H9 (cell line): ENCODE measurements around the gene RNF227. TPM values are rescaled to one million over a fixed set of nuclear protein-coding genes. Genes with fewer than 3 reads are reported as not detected.

Experiments
- DNase-seq: peaks from one replicate; pipeline ENCODE4 v3.0.0-alpha.2; 2017
- H2AFZ ChIP-seq: one replicate; pipeline ENCODE4 v1.6.1; 2013; ENCODE audit warnings: mild to moderate bottlenecking, low read length, control low read depth, moderate library complexity
- H2AK5ac ChIP-seq: 2 replicates; pipeline ENCODE4 v1.6.1; 2013; ENCODE audit warnings: low read length, control low read depth, mixed read lengths; ENCODE audit not compliant: insufficient read length
- H2BK120ac ChIP-seq: one replicate; pipeline ENCODE4 v1.6.1; 2013; ENCODE audit warnings: low read depth, mild to moderate bottlenecking, low read length, control low read depth, inconsistent platforms; ENCODE audit not compliant: poor library complexity, severe bottlenecking
- H2BK12ac ChIP-seq: 2 replicates; pipeline ENCODE4 v1.6.1; 2013; ENCODE audit warnings: low read length, control low read depth, mixed read lengths, low read depth; ENCODE audit not compliant: insufficient read length
- H2BK15ac ChIP-seq: 2 replicates; pipeline ENCODE4 v1.6.1; 2013; ENCODE audit warnings: low read depth, low read length, control low read depth
- H2BK20ac ChIP-seq: one replicate; pipeline ENCODE4 v1.6.1; 2013; ENCODE audit warnings: low read depth, mild to moderate bottlenecking, low read length, control low read depth, inconsistent platforms; ENCODE audit not compliant: poor library complexity, severe bottlenecking
- H2BK5ac ChIP-seq: 2 replicates; pipeline ENCODE4 v1.6.1; 2013; ENCODE audit warnings: low read length, control low read depth, mixed read lengths; ENCODE audit not compliant: insufficient read length
- H3K14ac ChIP-seq: 2 replicates; pipeline ENCODE4 v1.6.1; 2013; ENCODE audit warnings: low read length, control low read depth; ENCODE audit not compliant: insufficient read depth
- H3K18ac ChIP-seq: 2 replicates; pipeline ENCODE4 v1.6.1; 2013; ENCODE audit warnings: low read depth, mild to moderate bottlenecking, mixed read lengths, low read length, control low read depth; ENCODE audit not compliant: insufficient read length
- H3K23ac ChIP-seq: 2 replicates; pipeline ENCODE4 v1.6.1; 2013; ENCODE audit warnings: low read length, control low read depth, mixed read lengths, low read depth; ENCODE audit not compliant: insufficient read length
- H3K23me2 ChIP-seq: 2 replicates; pipeline ENCODE4 v1.6.1; 2013; ENCODE audit warnings: low read depth, mild to moderate bottlenecking, mixed read lengths, low read length, control low read depth; ENCODE audit not compliant: insufficient read length, poor library complexity, severe bottlenecking
- H3K27ac ChIP-seq: 2 replicates; pipeline ENCODE4 v1.5.1; 2013; ENCODE audit warnings: low read length, control low read depth, mixed read lengths, low read depth; ENCODE audit not compliant: insufficient read length
- H3K27me3 ChIP-seq: 2 replicates; pipeline ENCODE4 v1.6.1; 2013; ENCODE audit warnings: low read length, control low read depth, inconsistent platforms; ENCODE audit not compliant: insufficient read depth
- H3K4ac ChIP-seq: 2 replicates; pipeline ENCODE4 v1.6.1; 2013; ENCODE audit warnings: low read depth, mild to moderate bottlenecking, control low read depth, inconsistent platforms, low read length, moderate library complexity
- H3K4me1 ChIP-seq: 2 replicates; pipeline ENCODE4 v1.6.1; 2013; ENCODE audit warnings: low read length, control low read depth, inconsistent platforms; ENCODE audit not compliant: insufficient read depth
- H3K4me2 ChIP-seq: 2 replicates; pipeline ENCODE4 v1.6.1; 2013; ENCODE audit warnings: low read length, control low read depth, mixed read lengths; ENCODE audit not compliant: insufficient read length, insufficient read depth
- H3K56ac ChIP-seq: 2 replicates; pipeline ENCODE4 v1.6.1; 2013; ENCODE audit warnings: low read depth, mild to moderate bottlenecking, mixed read lengths, low read length, control low read depth; ENCODE audit not compliant: insufficient read length
- H3K79me1 ChIP-seq: 2 replicates; pipeline ENCODE4 v1.6.1; 2013; ENCODE audit warnings: low read depth, mild to moderate bottlenecking, moderate library complexity, low read length, control low read depth, inconsistent platforms; ENCODE audit not compliant: insufficient read depth, poor library complexity, severe bottlenecking
- H3K79me2 ChIP-seq: 2 replicates; pipeline ENCODE4 v1.6.1; 2013; ENCODE audit warnings: low read length, control low read depth, inconsistent platforms; ENCODE audit not compliant: insufficient read depth
- H3K9ac ChIP-seq: 2 replicates; pipeline ENCODE4 v1.6.1; 2013; ENCODE audit warnings: low read length, control low read depth, mixed read lengths; ENCODE audit not compliant: insufficient read length; ENCODE audit errors: extremely low read depth
- H3K9me3 ChIP-seq: one replicate; pipeline ENCODE4 v1.6.1; 2013; ENCODE audit warnings: low read depth, low read length, inconsistent platforms; ENCODE audit not compliant: control insufficient read depth
- H3T11ph ChIP-seq: one replicate; pipeline ENCODE4 v1.6.1; 2013; ENCODE audit warnings: mild to moderate bottlenecking, low read length, control low read depth, inconsistent platforms
- H4K20me1 ChIP-seq: one replicate; pipeline ENCODE4 v1.6.1; 2013; ENCODE audit not compliant: control insufficient read depth, insufficient read length, insufficient read depth
- H4K5ac ChIP-seq: 2 replicates; pipeline ENCODE4 v1.6.1; 2013; ENCODE audit warnings: low read depth, mild to moderate bottlenecking, mixed read lengths, low read length, control low read depth; ENCODE audit not compliant: insufficient read length
- H4K8ac ChIP-seq: replicated peaks from 2 replicates; pipeline ENCODE4 v1.6.1; 2013; ENCODE audit warnings: low read length, control low read depth, mixed read lengths, low read depth; ENCODE audit not compliant: insufficient read length
- H4K91ac ChIP-seq: 2 replicates; pipeline ENCODE4 v1.6.1; 2013; ENCODE audit warnings: low read depth, mild to moderate bottlenecking, moderate library complexity, mixed read lengths, low read length, control low read depth; ENCODE audit not compliant: insufficient read length
- H3K27ac Mint-ChIP-seq, 3 experiments: 2 replicates in 2 of 3; 3 replicates in 1 of 3; pipeline ENCODE4 v1.8.0; 2020 to 2021; ENCODE audit warnings: mixed read lengths in 3 of 3, mild to moderate bottlenecking in 1 of 3, moderate library complexity in 1 of 3
- H3K27me3 Mint-ChIP-seq: 2 replicates; pipeline ENCODE4 v1.8.0; 2021; ENCODE audit warnings: low read depth, mild to moderate bottlenecking, moderate library complexity, mixed read lengths
- H3K36me3 Mint-ChIP-seq, 3 experiments: 2 replicates in 2 of 3; 3 replicates in 1 of 3; pipeline ENCODE4 v1.8.0; 2020 to 2021; ENCODE audit warnings: low read depth in 3 of 3, mixed read lengths in 3 of 3; ENCODE audit not compliant: insufficient read depth in 1 of 3
- H3K4me1 Mint-ChIP-seq, 2 experiments: 2 replicates each; pipeline ENCODE4 v1.8.0; 2020; ENCODE audit warnings: mixed read lengths in 2 of 2
- H3K4me3 Mint-ChIP-seq, 2 experiments: 2 replicates in 1 of 2; 3 replicates in 1 of 2; pipeline ENCODE4 v1.8.0; 2020 to 2021; ENCODE audit warnings: mild to moderate bottlenecking in 2 of 2, mixed read lengths in 2 of 2, moderate library complexity in 1 of 2
- H3K9me3 Mint-ChIP-seq, 2 experiments: 2 replicates in 1 of 2; 3 replicates in 1 of 2; pipeline ENCODE4 v1.8.0; 2020; ENCODE audit warnings: mild to moderate bottlenecking in 2 of 2, mixed read lengths in 2 of 2, moderate library complexity in 1 of 2
- WGBS: extraction: QIAGEN DNeasy Blood & Tissue Kit; methylation state at CpG from one replicate; pipeline ENCODE4 v1.1.7; 2013; ENCODE audit warnings: missing lambda C conversion rate, low lambda C conversion rate, mixed read lengths; ENCODE audit not compliant: insufficient read length; ENCODE audit errors: extremely low coverage; 5-methylcytosine and 5-hydroxymethylcytosine counted together
- total RNA-seq: library from RNA; stranded (reverse); gene quantifications from 2 replicates; pipeline ENCODE4 v1.2.1, GENCODE V29; 2021
- TF ChIP-seq, protein P1 (sequence below): fragments of 200-600 bp; sonication (generic); conservative IDR thresholded peaks from 3 replicates; pipeline ENCODE4 v1.8.0; 2021; ENCODE audit warnings: antibody characterized with exemption, mild to moderate bottlenecking

The RNF227 gene
- total RNA-seq, 1 experiment from 2014 or later, result 1.9 TPM

DNA sequence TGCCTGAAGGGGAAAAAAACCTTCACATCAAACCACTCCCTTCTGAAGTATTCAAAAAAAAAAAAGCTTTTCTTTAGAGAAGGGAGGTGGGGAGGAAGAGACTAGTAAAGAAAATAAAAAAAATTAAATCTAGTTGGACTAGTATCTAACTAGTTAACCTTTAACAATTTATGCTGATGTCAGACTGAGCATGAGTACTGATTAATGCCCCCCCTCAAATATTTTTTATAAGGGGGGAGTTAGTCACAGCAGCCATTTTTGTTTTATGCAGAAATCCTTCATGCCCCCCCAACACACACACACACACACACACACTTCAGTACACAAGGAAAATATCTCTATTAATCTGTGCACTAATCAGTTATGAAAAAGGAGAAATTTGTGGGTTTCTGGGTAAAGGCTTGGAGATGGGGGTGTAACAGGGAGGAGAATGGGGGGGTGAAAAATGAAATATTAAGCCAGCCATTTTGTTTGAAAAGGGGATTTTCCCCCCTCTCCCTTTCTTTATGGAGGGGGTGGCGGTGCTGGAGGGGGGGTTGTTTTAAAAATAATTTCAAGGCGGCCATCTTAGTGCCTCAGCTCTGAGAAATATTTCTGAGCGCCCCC is 32.2 kb downstream of the RNF227 start:
- H4K5ac ChIP-seq, result no peak overlapping the region
- H4K8ac ChIP-seq, result no peak overlapping the region
- H3K18ac ChIP-seq, result no peak overlapping the region
- Mint-ChIP-seq H3K4me3 (peak overlapping the region; percentile 60 to 75), H3K27me3 (no peaks in the 10 kb centered on the region; the same call in none of the 2 replicates), H3K36me3 (peaks cover 0 to 4% (median 0%) of the 10 kb centered on the region in 3 experiments; a peak in 1 of 7 replicates), H3K4me1 (peaks cover 0 to 3% of the 10 kb centered on the region in 2 experiments; a peak in 3 of 4 replicates), H3K9me3 (no peaks in the 10 kb centered on the region), H3K27ac (peak overlapping the region in 1 of 3 experiments; percentile 55; a peak in 1 of 7 replicates)
- WGBS, result no CpG with 5 or more reads among the region's 3 CpGs
- H3K79me1 ChIP-seq, result no peaks in the 10 kb centered on the region
- no peak overlapping the region for H3K4ac ChIP-seq
- H4K91ac ChIP-seq, result no peak overlapping the region
- no peak overlapping the region for H3K27ac ChIP-seq
- no peaks in the 10 kb centered on the region for H3K9me3 ChIP-seq
- no peak overlapping the region for H3K56ac ChIP-seq
- H2BK5ac ChIP-seq, result no peak overlapping the region
- no peak overlapping the region for H2AK5ac ChIP-seq
- no peak overlapping the region for H3K9ac ChIP-seq
- TF ChIP-seq, protein P1, sequence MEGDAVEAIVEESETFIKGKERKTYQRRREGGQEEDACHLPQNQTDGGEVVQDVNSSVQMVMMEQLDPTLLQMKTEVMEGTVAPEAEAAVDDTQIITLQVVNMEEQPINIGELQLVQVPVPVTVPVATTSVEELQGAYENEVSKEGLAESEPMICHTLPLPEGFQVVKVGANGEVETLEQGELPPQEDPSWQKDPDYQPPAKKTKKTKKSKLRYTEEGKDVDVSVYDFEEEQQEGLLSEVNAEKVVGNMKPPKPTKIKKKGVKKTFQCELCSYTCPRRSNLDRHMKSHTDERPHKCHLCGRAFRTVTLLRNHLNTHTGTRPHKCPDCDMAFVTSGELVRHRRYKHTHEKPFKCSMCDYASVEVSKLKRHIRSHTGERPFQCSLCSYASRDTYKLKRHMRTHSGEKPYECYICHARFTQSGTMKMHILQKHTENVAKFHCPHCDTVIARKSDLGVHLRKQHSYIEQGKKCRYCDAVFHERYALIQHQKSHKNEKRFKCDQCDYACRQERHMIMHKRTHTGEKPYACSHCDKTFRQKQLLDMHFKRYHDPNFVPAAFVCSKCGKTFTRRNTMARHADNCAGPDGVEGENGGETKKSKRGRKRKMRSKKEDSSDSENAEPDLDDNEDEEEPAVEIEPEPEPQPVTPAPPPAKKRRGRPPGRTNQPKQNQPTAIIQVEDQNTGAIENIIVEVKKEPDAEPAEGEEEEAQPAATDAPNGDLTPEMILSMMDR, result no peak
- no peak overlapping the region for H2BK120ac ChIP-seq
- H2BK15ac ChIP-seq, result no peak overlapping the region
- no peaks in the 10 kb centered on the region for H4K20me1 ChIP-seq
- H3K79me2 ChIP-seq, result no peaks in the 10 kb centered on the region
- no peak overlapping the region for H2AFZ ChIP-seq
- H3K27me3 ChIP-seq, result no peaks in the 10 kb centered on the region; the same call in 1 of the 2 replicates
- DNase-seq, result peak; percentile 5
- H3K4me1 ChIP-seq, result no peaks in the 10 kb centered on the region
- no peak overlapping the region for H3K23ac ChIP-seq
- H2BK20ac ChIP-seq, result no peak overlapping the region
- H3K4me2 ChIP-seq, result no peak overlapping the region
- H3K23me2 ChIP-seq, result peaks cover 28% of the 10 kb centered on the region
- H2BK12ac ChIP-seq, result no peak overlapping the region
- no peak overlapping the region for H3K14ac ChIP-seq
- no peak overlapping the region for H3T11ph ChIP-seq
